IPS-18c (cell line): Measurements from ENCODE around the gene KLHL6.
"Not testable (repeated sequence)": the region's sequence is repeated elsewhere in the genome, so short reads cannot be mapped to it uniquely, and the experiment has no call there.

ENCODE experiments used
- H3K4me3 ChIP-seq: 2 replicates; pipeline ENCODE4 v1.7.0; 2013; ENCODE audit warnings: low read depth, mild to moderate bottlenecking, low read length, moderate library complexity; ENCODE audit not compliant: insufficient read depth
- H3K9me3 ChIP-seq: one replicate; pipeline ENCODE4 v1.6.1; 2013; ENCODE audit warnings: mild to moderate bottlenecking, low read length, moderate library complexity; ENCODE audit not compliant: control insufficient read depth, insufficient read depth

Gene KLHL6

DNA sequence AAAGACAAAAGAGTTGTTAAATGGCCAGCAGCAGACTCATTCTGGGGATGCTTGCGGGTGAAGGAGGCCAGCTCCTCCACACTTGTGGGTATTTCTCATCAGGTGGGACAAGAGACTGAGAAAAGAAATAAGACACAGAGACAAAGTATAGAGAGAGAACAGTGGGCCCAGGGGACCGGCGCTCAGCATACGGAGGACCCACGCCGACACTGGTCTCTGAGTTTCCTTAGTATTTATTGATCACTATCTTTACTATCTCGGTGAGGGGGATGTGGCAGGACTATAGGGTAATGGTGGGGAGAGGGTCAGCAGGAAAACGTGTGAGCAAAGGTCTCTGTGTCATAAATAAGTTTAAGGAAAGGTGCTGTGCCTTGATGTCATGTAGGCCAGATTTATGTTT lies 35.2 kb downstream of the KLHL6 start:
- not testable (repeated sequence) for H3K4me3 ChIP-seq, H3K9me3 ChIP-seq

DNA sequence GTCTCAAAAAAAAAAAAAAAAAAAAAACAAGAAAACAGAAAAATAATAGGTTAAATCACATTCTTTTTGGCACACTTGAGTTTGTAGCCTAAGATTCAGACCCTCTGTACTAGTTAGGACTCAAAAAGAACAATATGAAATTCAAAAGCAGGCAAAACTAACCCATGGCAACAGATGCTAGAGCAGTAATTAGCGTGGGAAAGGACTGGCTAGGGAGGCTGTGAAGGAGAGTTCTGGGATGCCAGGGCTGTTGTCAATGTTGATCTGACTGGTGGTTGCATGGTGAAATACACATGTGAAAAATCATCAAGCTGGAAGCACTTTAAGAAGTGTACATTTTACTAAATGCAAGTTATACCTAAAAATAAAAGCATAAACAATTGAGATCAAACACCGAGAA lies 35.6 kb downstream of the KLHL6 start:
- H3K4me3 ChIP-seq: no peak overlapping the region
- H3K9me3 ChIP-seq: peaks cover 2% of the 10 kb centered on the region

DNA sequence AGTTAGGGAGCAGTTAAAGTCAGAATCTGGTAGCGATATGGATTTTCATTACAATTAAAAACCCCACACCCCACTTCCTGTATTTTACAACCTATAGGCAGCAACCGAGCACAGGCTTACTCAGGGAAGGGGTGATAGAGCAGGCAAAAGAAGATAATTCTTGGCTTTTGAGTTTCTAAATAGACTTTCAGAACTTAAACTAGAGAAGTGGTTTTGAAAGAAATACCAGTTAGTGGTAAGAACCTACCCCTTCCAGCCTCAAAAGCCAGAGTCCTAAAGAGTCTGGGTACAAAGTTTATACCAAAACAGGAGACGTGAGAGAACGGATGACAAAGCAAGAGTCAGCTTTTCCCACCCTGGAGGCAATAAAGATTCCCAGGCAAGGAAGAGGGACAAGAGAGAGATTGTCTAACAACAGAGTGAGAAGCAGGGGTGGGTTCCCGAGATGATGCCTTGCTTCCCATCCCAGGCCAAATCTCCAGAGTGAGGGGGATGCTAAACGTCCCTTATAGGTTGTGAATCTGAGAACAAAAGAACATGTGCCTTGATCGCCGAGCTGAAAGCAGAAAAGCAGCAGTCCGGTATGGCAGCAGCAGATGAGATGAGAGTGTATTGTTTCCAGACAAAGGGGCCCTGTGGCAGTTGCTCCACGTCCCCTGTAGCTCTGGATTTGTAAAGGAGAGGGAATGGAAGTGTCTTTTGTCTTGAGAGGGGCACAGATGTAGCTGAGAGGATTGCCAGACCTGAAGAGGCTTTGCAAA lies 36.8 kb downstream of the KLHL6 start:
- Histone ChIP-seq H3K4me3 (no peak overlapping the region), H3K9me3 (peaks cover 2% of the 10 kb centered on the region)

DNA sequence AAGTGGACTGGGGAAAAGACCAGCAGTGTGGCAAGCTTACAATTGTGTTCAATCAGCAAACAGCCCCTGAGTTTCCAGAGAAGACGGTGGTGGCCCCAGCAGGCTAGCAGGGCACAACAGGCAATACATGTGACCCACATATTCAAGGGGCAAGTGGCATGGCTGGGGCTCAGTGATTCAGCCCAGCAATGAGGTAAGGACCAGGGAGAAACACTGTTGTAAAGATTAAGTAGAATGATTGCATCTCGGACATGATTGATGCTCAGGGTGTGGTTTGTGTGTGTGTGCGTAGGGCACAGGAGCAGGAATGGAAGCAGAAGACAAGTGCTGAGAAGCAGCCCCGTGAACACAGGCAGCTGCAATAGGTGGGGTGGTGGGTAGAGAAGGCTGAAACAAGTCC lies 37.9 kb downstream of the KLHL6 start:
- H3K9me3 ChIP-seq: peaks cover 2% of the 10 kb centered on the region
- no peak overlapping the region for H3K4me3 ChIP-seq

DNA sequence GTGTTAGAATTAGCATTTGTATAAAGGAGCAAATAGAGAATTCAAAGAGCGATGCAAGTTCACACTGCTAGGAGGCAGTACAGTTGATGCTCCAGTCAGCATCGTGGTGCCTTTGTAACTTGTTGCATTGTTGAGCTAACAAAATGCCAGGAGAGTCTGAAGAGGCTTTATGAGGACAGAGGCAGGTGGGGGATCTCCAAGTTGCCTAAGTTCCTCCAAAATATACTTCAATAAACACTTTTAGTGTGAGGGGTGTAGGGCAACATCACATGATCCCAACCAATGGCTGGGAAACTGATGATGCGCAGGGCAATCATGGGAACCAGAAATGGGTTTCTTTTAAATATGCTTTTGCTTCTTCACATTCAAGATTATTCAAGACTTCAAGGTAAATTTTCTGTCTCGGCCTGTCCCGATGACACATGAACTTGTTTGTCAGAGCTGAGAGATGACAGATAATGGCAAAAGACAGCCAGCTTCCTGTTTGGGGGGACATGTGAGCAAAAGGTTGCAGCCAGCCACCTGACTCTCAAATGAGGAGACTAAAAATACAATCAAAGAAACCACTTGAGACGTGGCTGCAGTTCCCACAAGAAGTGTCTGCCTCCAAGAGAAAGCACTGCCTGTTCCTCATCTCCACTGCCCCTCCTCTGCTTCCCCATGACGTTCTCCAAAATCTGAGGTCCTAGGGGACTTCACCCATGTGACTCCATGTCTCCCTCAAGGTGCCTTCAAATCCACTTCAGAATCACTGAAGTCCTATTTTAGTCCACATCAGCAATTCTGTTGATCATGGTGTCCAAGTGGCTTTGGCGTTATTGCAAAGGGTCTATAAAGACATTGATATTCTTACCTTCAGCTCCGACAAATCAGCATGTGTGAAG lies 39.3 kb downstream of the KLHL6 start:
- Histone ChIP-seq H3K4me3 (no peak overlapping the region), H3K9me3 (peaks cover 2% of the 10 kb centered on the region)

DNA sequence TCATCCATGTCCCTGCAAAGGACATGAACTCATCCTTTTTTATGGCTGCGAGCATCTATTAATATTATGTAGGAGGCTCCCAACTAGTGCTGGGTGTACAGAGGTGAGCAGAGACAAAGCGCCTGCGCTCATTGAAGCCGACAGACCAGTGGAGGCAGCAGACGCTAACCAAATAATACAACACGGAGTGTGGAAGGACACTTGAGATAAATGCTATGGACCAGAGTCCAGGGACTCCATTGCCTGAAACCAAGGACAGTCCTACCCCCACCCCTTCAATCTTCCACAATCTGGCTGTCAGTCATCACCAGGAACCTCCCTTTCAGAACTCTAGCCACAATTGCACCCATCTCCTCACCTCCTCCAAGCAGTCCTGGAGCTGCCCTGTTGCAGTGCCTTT lies 41.5 kb downstream of the KLHL6 start:
- Histone ChIP-seq H3K9me3 (peaks cover 2% of the 10 kb centered on the region), H3K4me3 (no peak overlapping the region)

DNA sequence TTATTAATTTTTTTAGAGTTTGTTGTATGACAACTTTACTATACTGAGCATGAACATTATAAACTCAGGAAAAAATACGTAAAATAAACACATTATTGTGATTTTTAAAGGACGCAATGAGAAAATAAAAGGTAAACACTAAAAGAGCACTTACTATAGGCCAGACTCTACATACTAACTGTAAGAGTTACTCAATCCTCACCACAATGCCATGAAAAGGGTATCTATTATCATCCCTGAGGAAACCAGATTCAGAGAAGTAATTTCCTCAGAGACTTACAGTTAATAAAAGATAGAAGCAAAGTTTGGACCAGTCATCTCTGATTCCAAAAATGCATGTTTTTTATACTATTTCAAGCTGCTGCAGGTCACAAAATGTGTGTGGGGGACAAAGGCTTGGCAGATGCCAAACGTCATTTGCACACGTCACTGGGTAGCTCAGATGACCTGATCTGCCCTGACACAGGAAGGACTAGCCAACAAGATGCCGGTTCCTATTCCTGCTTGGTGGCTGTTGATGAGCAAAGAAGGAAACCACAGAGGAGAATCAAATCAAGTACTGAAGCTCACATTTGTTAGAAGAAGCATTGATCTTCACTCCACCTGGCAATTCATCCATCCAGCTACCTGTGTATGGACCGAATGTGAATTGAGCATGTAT lies 42.3 kb downstream of the KLHL6 start:
- Histone ChIP-seq H3K4me3 (no peak overlapping the region), H3K9me3 (peaks cover 2% of the 10 kb centered on the region)

DNA sequence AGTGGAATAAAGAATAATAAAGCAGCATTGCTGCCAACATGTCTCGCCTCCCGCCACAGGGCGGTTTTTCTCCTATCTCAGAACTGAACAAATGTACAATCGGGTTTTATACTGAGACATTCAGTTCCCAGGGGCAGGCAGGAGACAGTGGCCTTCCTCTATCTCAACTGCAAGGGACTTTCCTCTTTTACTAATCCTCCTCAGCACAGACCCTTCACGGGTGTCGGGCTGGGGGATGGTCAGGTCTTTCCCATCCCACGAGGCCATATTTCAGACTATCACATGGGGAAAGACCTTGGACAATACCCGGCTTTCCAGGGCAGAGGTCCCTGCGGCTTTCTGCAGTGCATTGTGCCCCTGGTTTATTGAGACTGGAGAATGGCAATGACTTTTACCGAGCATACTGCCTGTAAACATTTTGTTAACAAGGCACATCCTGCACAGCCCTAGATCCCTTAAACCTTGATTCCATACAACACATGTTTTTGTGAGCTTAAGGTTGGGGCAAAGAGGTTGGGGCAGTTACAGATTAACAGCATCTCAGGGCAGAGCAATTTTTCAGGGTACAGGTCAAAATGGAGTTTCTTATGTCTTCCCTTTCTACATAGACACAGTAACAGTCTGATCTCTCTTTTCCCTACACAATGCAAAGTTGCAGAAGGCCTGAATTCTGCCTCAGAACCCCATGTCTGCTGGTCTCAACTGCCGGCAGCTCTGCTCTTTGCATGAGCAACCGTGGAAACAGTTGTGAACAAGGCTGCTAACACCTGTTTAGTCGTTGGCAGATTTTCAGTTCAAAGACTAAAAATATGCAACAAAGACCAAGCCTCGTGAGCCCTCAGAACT lies 44.0 kb downstream of the KLHL6 start:
- not testable (repeated sequence) for H3K4me3 ChIP-seq, H3K9me3 ChIP-seq

DNA sequence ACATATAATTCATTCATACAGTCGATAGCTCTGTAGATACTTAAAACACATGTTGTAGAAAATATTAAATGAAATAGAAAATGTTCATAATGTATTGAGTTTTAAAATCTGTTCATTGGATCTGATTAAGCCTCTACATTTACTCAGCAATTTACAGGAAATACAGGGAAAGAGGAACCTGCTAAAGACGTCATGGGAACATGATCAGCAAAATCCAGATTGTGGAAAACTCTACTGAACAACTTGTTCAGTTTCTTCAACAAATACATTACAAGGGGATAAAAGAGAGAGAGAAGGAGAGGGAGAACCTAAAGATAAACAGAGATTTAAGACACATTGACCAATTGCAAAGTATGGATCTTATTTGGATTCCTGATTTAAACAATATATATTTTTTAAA lies 46.7 kb downstream of the KLHL6 start:
- no peak overlapping the region for H3K4me3 ChIP-seq

DNA sequence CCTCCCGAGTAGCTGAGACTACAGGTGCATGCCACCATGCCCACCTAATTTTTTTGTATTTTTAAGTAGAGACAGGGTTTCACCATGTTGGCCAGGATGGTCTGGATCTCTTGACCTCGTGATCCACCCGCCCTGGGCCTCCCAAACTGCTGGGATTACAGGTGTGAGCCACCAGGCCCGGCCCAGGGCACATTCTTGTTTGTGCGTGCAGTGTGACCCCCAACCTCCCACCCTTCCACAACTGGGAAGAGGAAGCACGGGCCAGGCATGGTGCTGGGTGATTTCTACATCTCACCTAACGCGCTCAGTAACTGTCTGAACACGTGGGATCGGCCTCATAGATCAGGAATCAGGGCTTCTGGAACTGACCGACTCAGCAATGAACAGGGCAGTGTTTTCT lies 48.0 kb downstream of the KLHL6 start:
- H3K4me3 ChIP-seq: no peak overlapping the region
- H3K9me3 ChIP-seq: no peaks in the 10 kb centered on the region

More for the DNA sequence above, 46.7 kb downstream of the KLHL6 start:
- no peaks in the 10 kb centered on the region for H3K9me3 ChIP-seq

DNA sequence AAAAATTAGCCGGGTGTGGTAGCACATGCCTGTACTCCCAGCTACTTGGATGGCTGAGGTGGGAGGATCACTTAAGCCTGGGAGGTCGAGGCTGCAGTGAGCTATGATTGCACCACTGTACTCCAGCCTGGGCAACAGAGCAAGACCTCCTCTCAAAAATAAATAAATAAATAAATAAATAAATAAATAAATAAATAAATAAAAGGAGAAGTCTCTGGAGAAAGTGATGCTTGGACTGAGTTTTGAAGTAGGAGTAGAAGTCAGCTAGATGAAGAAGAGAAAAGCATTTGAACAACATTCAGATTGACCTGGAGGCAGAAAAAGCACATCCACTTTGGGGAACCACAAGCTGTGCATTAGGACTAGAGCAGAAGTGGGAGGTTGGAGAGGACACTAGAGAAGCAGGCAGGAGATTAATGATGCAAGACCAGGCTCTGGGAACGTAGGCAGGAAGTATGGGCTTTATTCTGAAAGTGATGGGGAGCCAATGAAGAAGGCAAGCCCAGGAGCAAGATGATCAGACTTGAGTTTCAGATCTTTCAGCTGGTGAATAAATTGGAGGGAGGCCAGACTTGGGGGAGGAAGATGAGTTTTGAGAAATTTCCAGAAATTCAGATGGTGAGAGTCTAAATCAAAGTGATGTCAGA lies 48.7 kb downstream of the KLHL6 start:
- Histone ChIP-seq H3K4me3 (no peak overlapping the region), H3K9me3 (no peaks in the 10 kb centered on the region)

DNA sequence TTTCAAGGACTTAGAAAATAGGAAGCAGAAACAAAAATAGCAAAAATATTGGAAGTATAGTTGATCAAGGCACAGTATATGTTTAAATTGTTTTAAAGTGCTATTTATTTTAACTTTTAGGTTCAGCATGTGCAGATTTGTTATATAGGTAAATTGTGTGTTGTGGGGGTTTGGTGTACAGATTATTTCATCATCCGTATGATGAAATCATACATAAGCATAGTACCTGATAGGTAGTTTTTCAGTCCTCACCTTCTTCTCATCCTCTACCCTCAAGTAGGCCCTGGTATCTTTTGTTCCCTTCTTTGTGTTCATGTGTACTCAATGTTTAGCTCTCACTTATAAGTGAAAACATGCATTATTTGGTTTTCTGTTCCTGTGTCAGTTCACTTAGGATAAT lies 50.9 kb downstream of the KLHL6 start:
- Histone ChIP-seq H3K4me3 (no peak overlapping the region), H3K9me3 (no peaks in the 10 kb centered on the region)

DNA sequence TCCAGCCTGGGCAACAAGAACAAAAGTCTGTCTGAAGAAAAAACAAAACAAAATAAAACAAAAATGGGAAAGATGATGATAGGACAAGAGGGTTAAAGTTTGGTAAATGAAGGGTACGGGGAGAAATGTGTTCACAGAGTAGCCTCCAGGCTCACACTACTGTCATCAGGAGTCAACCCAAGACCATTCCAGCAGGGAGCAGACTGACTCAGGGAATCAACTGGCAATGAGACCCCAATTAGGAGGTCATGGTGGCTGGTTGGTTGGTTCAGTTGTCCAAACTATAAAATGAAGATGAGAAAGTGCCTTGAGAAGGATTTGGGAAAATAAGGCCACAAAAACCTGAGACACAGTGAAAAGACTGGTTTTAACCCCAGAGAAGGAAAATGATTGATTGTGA lies 51.8 kb downstream of the KLHL6 start:
- no peak overlapping the region for H3K4me3 ChIP-seq
- no peaks in the 10 kb centered on the region for H3K9me3 ChIP-seq

DNA sequence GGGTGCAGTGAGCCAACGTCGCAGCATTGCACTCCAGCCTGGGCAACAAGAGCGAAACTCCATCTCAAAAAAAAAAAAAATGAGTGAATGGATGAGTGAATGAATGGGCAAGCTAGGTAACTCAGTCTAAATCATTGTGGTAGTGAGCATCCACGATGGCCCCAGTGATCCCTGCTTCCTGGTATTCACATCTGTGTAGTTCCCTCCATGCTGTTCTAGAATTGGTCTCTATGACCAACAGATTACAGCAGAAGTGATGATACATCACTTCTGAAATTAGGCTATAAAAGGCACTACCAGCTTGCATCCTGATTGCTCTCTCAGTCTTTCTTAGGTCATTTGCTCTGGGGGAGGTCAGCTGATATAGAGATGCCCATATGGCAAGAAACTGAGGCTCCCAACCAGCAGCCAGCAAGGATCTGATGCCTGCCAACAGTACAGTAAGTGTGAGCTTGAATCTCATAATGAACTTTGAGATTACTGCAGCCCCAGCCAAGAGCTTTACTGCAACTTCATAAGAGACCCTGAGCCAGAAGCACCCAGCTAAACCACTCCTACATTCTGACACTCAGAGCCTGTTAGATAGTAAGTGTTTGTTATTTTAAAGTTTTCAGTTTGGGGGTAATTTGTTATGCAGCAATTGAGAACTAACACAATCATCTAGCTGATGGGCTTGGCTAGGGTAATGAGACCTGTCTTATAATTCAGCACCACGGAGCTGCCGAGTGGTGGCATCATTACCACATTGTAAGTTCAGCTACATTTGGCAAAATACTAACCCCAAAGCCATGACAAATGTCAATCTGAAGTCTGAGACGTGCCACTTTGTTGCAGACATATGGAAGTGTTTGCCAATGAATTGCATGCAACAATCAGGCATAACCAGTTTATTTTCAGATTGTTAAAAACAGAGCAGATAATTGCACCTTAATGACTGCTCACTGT lies 53.0 kb downstream of the KLHL6 start:
- H3K9me3 ChIP-seq: no peaks in the 10 kb centered on the region
- no peak overlapping the region for H3K4me3 ChIP-seq

DNA sequence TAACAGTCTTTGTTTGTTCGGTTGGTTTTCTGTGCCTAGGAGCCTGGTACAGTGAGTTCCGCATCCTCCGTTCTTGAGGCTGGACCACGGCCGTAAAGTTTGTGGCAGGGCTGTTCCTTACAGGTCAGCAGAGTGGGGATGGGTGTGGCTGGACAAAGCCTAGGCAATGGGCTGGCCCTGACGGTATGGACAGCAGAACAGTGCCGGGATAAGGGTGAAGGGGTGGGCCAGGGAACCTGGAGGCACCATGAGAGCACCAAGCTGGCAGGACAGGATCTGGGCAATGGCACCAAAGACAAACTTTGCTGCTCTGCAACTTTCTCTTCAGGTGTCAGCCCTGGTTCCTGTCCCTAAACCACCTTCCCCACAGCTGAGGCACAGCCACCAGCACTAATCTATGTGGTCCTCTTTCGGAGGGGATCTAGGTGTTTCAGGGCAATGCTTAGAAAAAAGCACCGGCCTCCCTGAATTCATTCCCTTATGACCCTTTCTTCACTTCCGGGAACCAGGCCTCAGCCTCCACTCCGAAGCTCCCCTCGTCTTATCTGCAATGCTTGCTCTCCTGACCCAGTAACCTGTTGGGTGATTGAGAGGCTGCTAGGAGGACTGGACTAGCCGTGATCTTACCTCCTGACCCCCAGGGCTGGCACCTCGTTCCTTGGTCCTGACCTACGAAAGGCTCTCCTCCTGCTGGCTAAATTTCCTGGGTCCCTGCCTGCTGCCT lies 54.4 kb downstream of the KLHL6 start:
- H3K9me3 ChIP-seq: no peaks in the 10 kb centered on the region
- H3K4me3 ChIP-seq: no peak overlapping the region
